Activated CD4-positive, CD25-positive, alpha-beta regulatory T cell (primary cell): ENCODE results near the gene DCP1B.
"Not testable (repeated sequence)": the region's sequence is repeated elsewhere in the genome, so short reads cannot be mapped to it uniquely, and the experiment has no call there.

Source experiments
- DNase-seq, 4 experiments: peaks; one replicate each; lab custom pipeline; 2025; lab: John Stamatoyannopoulos, UW

DCP1B gene

DNA sequence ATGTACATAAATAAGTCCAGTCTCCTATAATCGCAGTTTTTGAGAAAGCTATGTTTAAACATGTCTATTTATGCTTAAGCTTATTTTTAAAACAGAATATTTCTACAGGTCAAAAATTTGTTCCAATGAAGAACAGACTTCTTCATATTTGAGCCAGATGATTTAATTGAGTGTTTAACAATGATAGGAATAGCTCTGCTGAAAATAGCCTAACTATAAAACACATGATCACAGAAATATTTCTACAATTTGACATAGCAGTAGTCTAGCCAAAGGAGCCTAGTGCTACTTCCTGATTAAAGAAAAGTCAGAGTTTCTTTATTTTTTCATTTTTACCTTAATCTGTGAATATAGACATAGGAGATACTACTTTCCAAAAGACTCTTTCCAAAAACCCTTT, 29.4 kb downstream of the DCP1B start:
- no peak for DNase-seq

DNA sequence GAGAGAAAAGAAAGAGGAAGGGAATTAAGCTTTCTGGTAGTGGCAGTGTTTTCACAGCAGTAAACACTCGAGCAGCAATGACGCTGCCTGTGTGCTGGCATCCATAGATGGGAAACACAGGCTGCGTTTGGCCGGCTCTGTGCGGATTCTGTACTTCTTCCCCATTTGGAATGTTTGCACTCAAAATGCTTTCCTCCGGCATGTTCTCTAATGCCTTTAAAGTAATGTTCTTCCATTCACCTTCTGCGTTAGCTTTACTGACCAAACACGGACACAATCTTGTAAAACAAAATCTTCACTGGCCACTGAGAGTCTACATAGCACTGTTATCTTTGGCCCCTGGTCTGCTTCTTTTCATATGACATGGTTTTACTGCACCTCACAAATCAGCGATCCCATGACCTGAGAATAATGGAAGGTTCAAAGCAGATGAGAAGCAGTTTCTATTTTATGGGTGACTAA, 31.4 kb downstream of the DCP1B start:
- no peak for DNase-seq

DNA sequence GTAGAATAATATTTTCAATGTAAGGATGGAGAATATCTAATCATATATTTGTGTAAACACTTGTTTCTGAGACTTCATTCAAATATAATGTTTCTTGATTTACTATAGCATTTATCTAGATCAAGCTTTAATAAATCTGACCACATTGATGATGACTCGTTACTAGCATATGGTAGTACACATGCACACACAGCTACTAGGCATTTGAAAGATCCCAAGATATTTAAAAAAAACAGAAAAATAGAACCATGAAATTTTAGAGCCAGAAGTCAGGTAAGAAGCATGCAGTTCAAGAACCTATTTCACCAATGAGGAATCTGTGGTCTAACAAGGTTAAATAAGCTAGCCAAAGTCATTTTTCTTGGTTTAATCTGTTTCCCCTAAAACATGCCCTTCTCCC, 32.0 kb downstream of the DCP1B start:
- DNase-seq: no peak

DNA sequence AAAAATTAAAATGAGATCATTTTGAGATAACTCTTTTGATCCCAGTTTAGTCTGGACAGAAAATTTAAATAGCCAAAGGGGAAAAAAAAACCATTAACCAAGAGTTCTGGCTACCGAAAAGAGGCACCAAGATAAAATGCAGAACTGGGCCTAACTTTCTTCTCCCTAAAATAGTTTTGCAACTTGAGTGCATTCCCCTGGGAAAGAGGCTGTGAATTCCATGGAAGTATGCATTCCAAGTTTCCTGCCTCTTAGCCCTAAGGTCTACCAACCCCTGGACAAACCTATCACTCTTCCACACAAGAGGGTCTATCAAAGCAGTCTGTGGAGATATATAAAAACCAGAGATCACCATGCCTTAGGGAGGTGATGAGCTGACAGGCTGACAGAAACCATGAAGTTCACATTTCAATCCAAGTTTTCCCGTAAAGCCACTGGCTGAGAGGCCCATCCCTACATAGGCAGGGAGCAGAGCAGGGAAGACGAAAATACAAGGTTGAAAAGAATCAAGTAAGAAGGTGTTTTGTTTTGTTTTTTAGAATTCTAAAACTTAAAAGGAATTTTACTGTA, 33.8 kb downstream of the DCP1B start:
- DNase-seq: no peak

DNA sequence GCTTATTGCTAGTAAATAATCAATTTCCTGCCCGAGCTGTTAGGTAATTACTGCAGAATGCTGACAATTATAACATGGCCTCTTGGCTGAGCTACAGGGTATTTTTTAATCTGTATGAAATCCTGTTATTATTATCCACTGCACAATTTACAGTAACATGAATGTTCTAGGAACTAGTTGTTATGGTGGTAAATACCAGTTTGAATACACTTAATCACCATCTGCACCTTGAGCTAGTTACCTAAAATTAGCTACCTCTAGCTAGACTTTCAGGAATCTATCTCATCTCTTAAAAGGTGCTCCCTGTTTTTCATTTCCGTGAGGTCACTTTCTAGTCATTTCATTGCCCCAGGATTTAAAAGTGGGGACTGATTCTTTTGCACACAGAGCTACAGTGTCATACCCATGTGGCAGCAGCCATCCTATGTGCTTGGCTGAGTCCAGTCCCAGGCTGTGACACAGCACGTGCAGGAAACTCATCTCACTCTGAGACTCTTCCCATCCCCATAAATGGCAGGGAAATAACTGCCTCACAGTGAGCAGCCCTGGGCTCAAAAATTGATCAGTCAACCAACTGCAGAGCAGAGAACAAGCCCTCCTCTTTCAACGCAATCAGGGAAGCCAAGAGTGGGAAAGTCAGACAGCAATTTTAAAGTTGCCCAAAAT, 37.6 kb downstream of the DCP1B start:
- no peak for DNase-seq

DNA sequence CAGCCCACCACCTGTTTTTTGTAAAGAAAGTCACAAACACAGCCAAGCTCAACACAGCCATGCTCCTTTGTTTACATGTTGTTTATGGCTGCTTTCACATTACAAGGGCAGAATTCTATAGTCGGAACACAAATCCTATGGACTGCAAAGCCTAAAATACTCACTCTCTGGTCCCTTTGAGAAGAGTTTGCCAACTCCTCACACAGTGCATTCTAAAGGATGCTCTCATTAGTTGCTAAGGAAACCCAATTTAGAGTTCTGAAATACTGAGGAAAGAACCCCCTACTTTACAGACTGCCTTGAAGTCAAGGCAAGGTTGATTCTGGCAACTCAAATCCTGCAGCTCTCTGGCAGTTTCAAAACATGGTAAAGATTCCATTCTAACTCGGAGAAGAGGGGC, 38.3 kb downstream of the DCP1B start:
- no peak for DNase-seq

DNA sequence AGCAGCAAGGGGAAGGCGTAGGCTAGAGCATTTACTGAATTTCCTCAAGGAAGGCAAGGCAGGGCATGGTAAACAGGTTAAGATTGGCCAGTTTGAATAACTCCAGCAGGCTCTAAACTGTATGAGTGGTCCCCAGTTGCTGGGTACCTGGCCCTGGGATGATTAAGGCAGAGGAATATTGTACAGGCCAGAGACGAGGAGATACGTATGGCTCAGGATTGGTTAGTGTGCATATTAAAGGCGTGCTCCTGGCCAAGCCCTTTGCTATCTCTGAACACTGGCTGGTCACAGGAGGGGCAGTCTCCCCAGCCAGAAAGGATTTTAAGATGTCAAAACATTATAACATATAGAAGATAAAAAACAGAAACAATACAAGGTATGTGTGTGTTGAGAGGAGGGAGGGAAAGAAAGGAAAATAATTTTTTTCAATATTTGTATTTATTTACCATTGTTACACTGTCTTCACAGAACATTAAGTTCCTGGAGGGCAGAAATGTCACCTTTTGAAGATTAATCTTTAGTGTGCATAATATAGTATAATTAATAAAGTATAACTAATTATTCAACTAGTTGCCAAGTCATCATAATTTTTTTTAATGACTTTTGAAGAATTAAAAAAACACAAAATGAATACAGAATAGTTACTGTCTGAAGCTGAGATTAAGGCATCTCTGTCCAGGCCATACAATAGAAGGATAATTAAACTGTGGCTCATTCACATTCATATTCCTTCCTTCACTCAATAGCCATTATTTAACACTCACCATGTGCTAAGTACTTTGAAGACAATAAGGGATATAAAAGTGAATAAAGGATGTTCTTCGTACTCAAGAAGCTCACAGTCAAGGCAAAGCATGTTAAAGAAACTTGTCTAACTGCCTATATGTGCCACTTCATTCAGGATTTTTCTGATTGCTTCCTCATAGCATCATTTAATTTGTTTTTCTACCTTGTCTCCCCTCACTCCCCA, 41.9 kb downstream of the DCP1B start:
- no peak for DNase-seq

DNA sequence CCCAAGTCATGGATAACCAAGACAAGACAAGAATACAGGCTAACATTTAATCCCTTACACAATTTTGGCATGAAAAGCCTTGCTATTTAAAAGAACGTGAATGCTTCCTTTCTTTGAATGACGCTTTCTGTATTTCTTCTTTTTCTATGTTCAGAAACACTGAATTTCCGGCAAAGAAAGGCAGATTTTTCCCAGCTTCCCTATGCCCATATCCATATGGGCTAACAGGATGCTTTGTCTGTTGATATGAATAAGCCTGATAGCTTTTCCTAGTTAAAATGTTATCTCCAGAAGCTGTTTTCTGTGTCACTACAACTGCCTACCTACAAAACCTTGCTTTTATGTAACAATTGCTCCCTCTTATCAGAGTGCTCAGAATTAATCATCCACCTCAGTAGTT, 47.5 kb downstream of the DCP1B start:
- no peak for DNase-seq

DNA sequence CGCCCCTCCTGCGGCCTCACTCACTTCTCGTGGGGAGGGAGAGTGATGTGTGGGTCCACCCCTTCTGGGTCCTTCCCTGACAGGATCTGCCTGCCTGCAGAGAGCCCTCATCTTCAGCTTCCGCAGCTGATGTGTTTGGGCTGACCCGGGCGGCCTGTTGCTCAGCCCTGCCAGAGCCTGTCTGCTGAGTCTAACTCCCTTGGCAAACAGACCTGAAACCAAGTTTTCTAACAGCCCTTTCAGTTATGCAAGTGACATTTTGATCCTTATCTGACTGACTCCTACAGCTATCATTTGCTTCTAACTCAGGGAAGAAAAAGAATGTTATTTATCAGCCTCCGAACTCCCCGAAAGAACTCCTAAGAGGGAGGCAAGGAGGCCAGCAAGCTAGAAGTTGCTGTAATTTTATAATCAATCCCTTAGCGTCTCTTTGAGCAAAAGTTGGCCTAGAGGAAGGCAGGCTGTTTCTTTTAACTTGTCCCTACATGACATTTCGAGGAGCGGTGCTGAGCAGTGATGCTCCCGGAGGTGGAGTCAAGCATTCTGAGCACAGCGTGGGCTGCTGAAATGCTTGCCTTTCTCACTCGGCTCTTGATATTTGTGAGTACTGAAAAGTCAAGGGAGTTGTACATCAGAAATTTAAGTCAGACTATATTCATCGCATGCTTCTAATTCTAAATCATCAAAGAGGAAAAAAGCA, 54.3 kb downstream of the DCP1B start:
- no peak for DNase-seq

DNA sequence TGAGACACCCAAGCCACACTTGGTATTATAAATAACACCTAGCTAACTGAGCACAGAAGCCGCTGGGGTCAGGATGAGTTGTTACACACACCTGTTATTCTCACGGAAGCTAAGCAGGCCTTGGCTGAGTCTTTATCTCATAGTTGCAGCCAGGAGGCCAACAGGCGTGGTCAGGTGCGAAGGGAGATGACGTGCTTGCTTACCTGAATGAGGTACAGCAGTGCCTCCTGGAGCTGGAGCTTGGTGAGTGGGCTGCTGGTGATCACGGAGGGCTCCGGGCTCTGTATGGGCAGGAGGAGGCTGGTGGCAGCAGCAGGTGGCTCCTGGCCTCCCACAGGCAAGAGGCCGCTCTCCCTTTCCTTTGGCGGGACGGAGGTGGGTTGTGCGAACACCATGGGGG, 55.4 kb downstream of the DCP1B start:
- DNase-seq: no peak

DNA sequence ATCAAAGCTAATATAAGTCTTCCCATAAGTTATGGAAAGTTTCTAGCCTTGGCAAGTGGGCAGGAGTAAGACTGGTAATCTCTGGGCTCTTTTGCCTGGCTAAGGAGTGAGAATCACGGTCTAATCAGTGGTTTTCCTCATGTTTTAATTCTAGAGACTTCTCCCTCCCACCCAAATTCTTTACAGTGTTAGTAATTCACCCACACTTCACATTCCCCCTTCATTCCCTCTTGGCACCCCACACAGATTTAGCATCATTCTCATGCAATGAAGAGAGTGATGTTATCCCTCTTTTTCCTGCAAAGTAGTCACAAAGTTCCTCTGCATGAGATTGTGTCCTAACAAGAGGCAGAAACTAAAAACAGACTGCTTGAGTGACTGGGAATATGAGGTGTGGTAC, 57.2 kb downstream of the DCP1B start:
- DNase-seq: no peak

DNA sequence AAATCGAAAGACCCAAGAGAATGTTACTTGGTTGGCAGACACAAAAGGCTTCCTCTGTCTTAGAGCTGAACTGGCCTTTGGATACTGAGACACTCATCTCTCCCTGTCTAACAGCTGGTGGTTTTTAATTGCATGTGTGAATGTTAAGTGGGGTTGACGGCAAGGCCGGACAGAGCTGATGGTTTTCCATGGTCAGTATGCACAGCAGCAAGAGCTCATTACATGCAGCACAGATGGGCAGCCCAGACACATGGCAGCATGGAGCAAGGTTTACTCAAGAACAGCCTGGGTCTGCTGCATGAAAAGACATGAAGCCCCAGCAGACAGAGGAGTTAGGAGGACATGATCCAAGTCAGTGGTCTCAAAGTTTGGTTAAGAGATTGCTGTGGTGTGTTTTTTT, 58.0 kb downstream of the DCP1B start:
- no peak for DNase-seq

DNA sequence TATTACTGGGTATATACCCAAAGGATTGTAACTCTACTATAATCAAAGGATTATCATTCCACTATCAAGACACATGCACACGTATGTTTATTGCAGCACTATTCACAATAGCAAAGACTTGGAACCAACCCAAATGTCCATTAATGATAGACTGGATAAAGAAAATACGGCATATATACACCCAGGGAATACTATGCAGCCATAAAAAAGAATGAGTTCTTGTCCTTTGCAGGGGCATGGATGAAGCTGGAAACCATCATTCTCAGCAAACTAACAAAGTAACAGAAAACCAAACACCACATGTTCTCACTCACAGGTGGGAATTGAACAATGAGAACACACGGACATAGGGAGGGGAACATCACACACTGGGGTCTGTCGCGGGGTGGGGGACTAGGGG, 58.8 kb downstream of the DCP1B start:
- not testable (repeated sequence) for DNase-seq

DNA sequence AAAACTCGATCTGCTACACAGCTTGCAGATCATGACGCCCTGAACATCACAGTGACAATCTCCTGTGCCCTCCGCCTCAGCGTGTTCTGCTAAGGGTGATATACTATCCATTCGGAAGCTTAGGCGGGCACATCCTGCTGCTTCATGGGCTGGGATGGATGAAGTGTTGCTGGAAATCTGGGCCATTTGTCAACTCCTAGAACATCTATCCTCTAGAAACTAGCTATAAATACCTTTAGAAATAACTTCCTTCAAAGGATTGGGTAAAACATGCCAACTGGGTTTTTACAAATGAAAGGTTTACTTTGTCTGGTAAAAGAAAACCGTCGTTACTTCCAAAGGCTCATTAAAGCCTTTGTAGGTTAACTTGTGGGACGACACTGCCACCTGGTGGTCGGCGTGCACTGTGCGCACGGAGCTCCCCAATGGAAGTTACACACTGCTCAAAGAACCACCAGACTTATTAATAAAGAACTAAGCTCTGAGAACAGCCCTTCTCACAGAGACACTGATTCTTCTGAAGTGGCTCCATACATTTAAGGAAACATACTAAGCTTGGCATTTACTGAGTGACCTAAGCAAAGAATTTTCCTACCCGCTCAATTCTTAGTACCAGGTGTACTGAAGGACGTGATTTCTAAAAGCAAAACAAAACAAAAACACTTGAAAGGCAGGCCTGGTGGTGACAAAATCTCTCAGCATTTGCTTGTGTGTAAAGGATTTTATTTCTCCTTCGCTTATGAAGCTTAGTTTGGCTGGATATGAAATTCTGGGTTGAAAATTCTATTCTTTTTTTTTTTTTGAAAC, 64.3 kb downstream of the DCP1B start:
- peak; percentile 80 to 94 (median 83) for DNase-seq

DNA sequence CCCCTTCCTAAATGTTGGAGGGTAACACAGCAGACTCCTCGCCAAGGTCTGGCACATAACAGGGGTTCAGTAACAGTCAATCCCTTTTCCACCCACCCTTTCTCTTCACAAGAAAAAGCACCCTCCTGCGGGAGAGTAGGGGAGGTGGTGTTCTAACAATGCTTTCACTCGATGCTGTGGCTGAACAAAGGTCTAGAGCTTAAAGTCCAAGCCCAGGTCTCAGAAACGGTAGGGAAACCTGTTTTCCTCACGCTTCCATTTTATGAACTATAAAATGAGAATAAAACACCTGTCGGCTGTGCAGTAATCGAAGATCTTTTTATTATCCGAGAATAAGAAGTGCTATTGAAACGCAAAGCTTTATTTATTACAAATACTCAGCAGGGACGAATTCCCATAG, 64.9 kb downstream of the DCP1B start:
- no peak for DNase-seq

DNA sequence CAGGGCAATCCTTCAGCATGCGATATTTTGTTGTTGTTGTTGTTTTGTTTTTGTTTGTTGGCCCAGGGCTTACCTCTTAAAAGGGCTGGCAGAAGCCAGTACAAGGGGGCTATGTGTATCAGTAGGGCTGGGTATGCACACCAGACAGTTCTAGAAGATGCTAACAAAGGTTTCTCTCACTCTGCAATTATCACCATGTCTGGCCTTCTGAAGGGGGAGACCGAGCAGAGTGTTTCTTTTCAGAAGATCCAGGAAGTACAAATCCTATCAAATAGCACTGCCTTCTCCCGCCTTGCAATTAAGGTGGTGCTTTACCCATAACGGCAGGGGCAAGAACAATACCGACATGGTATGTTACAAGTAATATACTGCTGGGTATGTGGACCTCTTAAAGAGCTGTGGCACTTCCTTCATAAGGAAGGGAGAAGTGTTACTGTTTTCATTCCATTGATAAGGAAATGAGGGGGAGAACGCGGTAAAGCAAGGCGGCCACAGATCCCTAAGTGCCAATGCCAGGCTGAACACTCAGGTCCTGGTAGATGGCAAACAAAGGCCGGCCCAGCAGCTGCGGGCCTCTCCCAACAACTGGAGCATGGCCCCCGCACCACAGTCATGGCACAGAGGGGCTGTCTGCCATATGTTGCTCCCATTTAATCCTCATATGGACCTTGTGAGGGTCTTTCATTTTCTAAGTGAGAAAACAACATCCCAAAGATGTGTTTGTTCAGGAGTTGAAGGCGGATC, 66.6 kb downstream of the DCP1B start:
- DNase-seq: no peak

DNA sequence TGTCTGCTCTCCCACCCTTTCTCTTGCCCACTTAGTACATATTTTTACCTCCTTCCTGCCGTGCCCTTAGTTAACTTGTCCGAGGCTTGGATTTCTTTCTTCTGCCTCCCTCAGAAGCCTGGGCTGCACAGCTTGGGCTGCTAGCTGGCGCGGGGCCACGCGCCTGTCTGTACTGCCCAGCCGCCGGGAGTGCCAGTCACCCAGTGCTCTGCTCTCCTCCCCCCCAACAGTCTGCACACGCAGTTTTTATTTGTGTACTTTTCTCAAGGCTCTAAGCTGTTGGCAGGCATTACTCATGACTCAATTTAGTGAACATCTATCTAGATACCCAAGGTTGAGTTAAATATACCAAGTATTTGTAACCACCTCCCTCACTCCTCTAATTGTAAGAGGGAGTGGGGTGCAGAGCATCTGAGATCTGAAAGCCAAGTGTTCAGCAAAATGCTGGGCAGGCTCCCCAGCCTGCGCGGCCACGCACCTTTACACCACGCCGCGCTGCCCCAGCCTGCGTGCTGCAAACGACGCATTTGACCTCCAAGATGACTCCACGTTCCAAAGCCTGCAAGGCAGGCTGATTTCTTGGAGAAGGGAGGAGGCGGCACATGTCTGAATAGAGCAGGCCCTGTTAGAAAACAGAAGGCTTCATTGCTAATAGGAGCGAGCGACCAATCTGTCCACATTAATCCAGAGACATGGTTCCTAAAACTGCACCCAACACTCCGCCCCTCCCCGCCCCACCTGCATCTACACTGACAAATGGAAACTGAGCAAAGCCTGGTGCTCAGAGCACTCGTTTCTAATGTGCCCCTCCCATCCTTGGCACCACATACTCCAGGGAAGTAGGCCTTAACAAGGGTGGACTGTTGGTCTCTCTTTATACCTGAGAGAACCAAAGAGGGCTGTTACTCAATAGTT, 67.6 kb downstream of the DCP1B start:
- DNase-seq: no peak

DNA sequence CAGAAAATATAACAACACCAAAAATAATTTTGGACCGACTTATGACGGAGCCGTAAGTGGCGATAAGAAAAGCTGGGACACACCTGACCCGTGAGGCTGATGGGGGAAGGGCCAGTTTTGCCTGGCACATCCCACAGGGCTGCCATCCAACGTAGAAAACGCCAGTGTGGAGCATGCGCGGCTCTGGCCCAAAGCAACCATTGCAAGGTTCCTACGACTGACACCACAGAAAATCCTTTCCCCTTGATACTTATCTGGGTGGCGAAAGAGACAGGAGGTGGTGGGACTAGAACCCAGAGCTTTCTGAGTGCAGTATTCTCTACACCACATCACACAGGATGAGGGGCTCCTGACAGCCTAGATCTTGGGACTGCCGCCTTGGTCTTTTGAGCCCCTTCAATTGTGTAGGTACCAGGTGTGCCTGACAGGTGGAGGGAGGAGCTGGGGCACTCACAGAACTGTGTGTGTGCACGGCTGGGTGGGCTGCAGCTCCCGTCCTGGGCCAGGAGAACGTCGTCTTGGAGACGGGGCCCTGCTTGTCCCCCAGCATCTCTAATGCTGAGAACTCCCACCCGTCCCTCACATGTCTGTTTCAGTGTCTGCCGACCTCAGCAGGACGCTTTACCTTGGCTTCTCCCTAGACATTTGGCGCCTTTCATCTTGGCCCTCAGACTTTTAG, 68.4 kb downstream of the DCP1B start:
- no peak for DNase-seq

DNA sequence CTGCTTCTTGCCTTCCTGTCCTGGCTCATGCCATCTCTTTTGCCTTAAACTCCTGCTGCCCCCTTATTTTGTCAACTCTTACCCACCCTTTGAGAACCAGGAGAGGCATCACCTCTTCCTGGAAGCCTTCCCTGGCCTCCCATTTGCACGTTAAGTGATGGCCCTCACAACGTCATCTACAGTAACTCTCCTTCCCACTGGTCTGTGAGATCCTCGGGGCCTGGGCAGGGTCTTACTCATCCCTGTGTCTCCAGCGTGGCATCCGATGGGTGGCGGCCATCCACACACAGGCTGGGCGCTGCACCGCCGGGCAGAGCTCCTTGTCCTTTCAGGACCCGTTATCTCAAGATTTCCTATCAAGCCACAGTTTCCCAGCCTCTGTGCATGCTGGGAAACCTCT, 69.0 kb downstream of the DCP1B start:
- DNase-seq: no peak
